A673 (cell line): ENCODE data around the gene GGA1. TPM values are rescaled to one million over a fixed set of nuclear protein-coding genes. Genes with fewer than 3 reads are reported as not detected.

Source experiments
- BruUV-seq: library from RNA; stranded (reverse); fragments of 400-500 nt; replicated peaks from 2 replicates; lab custom pipeline; 2021; lab: Mats Ljungman, UMichigan
- CTCF ChIA-PET: fragments of 300-600 bp; sonication (Branson Sonifier 250); formaldehyde crosslinking; loops from one replicate; lab custom pipeline; 2022; ENCODE audit warnings: antibody characterized with exemption; lab: Charles Lee
- POLR2A ChIA-PET: fragments of 300-600 bp; sonication (Branson Sonifier 250); formaldehyde crosslinking; loops from one replicate; lab custom pipeline; 2022; ENCODE audit warnings: antibody characterized with exemption; ENCODE audit not compliant: low non-redundant PET; lab: Charles Lee
- DNase-seq: peaks from one replicate; pipeline ENCODE4 v3.0.0-alpha.2; 2015; ENCODE audit warnings: low spot score
- H3K27ac ChIP-seq: fragments of 200-600 bp; sonication (generic); 2 replicates; pipeline ENCODE4 v1.5.1; 2016; ENCODE audit warnings: mixed run types, low read depth, mild to moderate bottlenecking, mixed read lengths, antibody characterized with exemption, low read length; ENCODE audit not compliant: poor library complexity, severe bottlenecking
- H3K27me3 ChIP-seq: fragments of 200-600 bp; sonication (generic); replicated peaks from 2 replicates; pipeline ENCODE4 v1.6.1; 2017; ENCODE audit warnings: mixed run types, low read depth, mild to moderate bottlenecking, mixed read lengths, antibody characterized with exemption, low read length; ENCODE audit not compliant: insufficient read depth, poor library complexity
- H3K36me3 ChIP-seq: fragments of 200-600 bp; sonication (generic); 2 replicates; pipeline ENCODE4 v1.6.1; 2016; ENCODE audit warnings: mixed run types, mild to moderate bottlenecking, mixed read lengths, antibody characterized with exemption, low read length; ENCODE audit not compliant: insufficient read depth, poor library complexity, severe bottlenecking
- H3K4me1 ChIP-seq: fragments of 200-600 bp; sonication (generic); 2 replicates; pipeline ENCODE4 v1.6.1; 2017; ENCODE audit warnings: mixed run types, mild to moderate bottlenecking, mixed read lengths, antibody characterized with exemption, low read length; ENCODE audit not compliant: insufficient read depth, poor library complexity, severe bottlenecking
- H3K4me3 ChIP-seq: fragments of 200-600 bp; sonication (generic); 2 replicates; pipeline ENCODE4 v1.5.1; 2016; ENCODE audit warnings: low read depth, mixed run types, mild to moderate bottlenecking, mixed read lengths, low read length; ENCODE audit not compliant: poor library complexity, severe bottlenecking
- H3K9me3 ChIP-seq: fragments of 200-600 bp; sonication (generic); 2 replicates; pipeline ENCODE4 v1.6.1; 2016; ENCODE audit warnings: mixed run types, low read depth, mild to moderate bottlenecking, mixed read lengths, antibody characterized with exemption, low read length; ENCODE audit not compliant: poor library complexity, severe bottlenecking
- CTCF ChIP-seq: fragments of 300-800, 200-600 bp; sonication (generic); conservative IDR thresholded peaks from 2 replicates; pipeline ENCODE4 v1.5.1; 2017; ENCODE audit warnings: low read depth, mild to moderate bottlenecking, antibody characterized with exemption, low read length, moderate library complexity, mixed read lengths
- EZH2 ChIP-seq: fragments of 200-600 bp; sonication (generic); IDR thresholded peaks from 2 replicates; pipeline ENCODE4 v1.6.1; 2017; ENCODE audit warnings: borderline replicate concordance, low read depth, mild to moderate bottlenecking, mixed read lengths, antibody characterized with exemption, low read length; ENCODE audit not compliant: poor library complexity, severe bottlenecking
- intact Hi-C: fragments of 100-400 bp; cut with micrococcal nuclease; formaldehyde crosslinking; loops from one replicate; pipeline ENCODE4 v1.10.0; 2022; ENCODE audit not compliant: unreplicated experiment
- total RNA-seq: library from RNA; stranded (reverse); gene quantifications from 2 replicates; pipeline ENCODE4 v1.2.3, GENCODE V29; 2021

Gene GGA1
- total RNA-seq, 1 experiment from 2014 or later: 74.6 TPM

- peaks cover 7% of the 10 kb centered on the region for H3K4me1 ChIP-seq
- H3K4me3 ChIP-seq: no peak overlapping the region
- CTCF ChIA-PET: interaction anchor here (0.7 to 1.0 kb wide), 2 partner anchors 12 to 511 kb away, joined by 3 to 7 read pairs; no protein-coding TSS in a partner anchor
- TF ChIP-seq EZH2 (no peak), CTCF (no peak)
- POLR2A ChIA-PET: no interaction called here
- BruUV-seq: no TSS peak
- intact Hi-C loops: no loop called here
- no peak overlapping the region for H3K27ac ChIP-seq
- H3K27me3 ChIP-seq: no peaks in the 10 kb centered on the region
- no peaks in the 10 kb centered on the region for H3K9me3 ChIP-seq
- no peaks in the 10 kb centered on the region for H3K36me3 ChIP-seq
- no peak for DNase-seq
Observed at GRCh38 chr22:37604074-37604473, 4.6 kb upstream of the GGA1 start.

- intact Hi-C loops: loop anchor here (5.0 kb wide), 1 partner anchor 63 kb away; no protein-coding TSS in a partner anchor
- BruUV-seq: no TSS peak
- ChIA-PET CTCF (no interaction called here), POLR2A (no interaction called here)
- no peak overlapping the region for H3K4me3 ChIP-seq
- H3K36me3 ChIP-seq: no peaks in the 10 kb centered on the region
- TF ChIP-seq EZH2 (no peak), CTCF (no peak)
- no peaks in the 10 kb centered on the region for H3K9me3 ChIP-seq
- no peak overlapping the region for H3K27ac ChIP-seq
- no peaks in the 10 kb centered on the region for H3K27me3 ChIP-seq
- peaks cover 8% of the 10 kb centered on the region for H3K4me1 ChIP-seq
- DNase-seq: no peak
Observed at GRCh38 chr22:37604875-37605274, 3.8 kb upstream of the GGA1 start.

GRCh38 chr22:37607010-37607934 is 1.4 kb upstream of the GGA1 start:
- Histone ChIP-seq H3K4me3 (peak overlapping the region; percentile 97), H3K27me3 (no peaks in the 10 kb centered on the region), H3K27ac (peak overlapping the region; percentile 2), H3K36me3 (no peaks in the 10 kb centered on the region), H3K9me3 (no peaks in the 10 kb centered on the region), H3K4me1 (peaks cover 20% of the 10 kb centered on the region)
- ChIA-PET POLR2A (interaction anchor here (0.5 to 0.8 kb wide), 3 partner anchors 8 to 556 kb away, joined by 3 to 17 read pairs (median 15); no protein-coding TSS in a partner anchor), CTCF (interaction anchor here (0.5 to 2.7 kb wide), 15 partner anchors 9 to 1014 kb away, joined by 3 to 10 read pairs (median 4); partner anchors contain the start of gene PDXP)
- no TSS peak for BruUV-seq
- TF ChIP-seq EZH2: no peak
- TF ChIP-seq CTCF: peak; percentile 99
- peak; percentile 70 for DNase-seq
- intact Hi-C loops: loop anchor here (5.0 kb wide), 1 partner anchor 65 kb away; no protein-coding TSS in a partner anchor
